ENCODE data around the gene LONP2. TPM values are rescaled to one million over a fixed set of nuclear protein-coding genes. Genes with fewer than 3 reads are reported as not detected.

The LONP2 gene
- total and polyA plus RNA-seq, 9 donors, result 30.0 to 101 (median 75.7) TPM

DNA sequence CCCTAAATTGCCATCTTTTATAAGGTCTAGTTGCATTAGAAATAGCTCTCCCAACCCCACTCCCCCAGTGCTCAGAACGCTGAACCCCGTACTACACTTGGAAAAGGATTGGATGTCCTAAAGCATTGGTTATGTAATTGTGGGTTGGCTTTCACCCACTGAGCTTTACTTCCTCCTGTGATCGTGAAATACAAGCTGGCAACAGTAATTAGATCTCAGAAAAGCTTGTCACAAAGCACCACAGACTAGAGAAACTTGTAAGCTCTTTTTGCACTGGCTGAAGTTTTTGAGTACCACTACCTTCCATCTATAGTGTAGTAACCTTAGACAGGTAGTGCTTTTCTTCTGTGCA, 86.7 kb downstream of the LONP2 start:
- Histone ChIP-seq H3K27ac (no peak overlapping the region), H3K9me3 (no peaks in the 10 kb centered on the region), H3K4me1 (ENCODE audit: insufficient read depth) (no peaks in the 10 kb centered on the region), H3K36me3 (no peaks in the 10 kb centered on the region), H3K27me3 (no peaks in the 10 kb centered on the region), H3K4me3 (no peak overlapping the region)
- intact Hi-C loops (cut with DNase I), result no loop called here
- no peak for DNase-seq
- 37 to 48% (median 44%) methylated on average over 3 of the region's 3 CpGs for whole genome bisulfite sequencing, 3 donors
- TF ChIP-seq CTCF (IDR thresholded peaks at IDR 0.05) (no peak), POLR2A (IDR thresholded peaks at IDR 0.05) (no peak)

GRCh38 chr16:48332978-48333377, 88.9 kb downstream of the LONP2 start:
- no peak overlapping the region for H3K27ac ChIP-seq
- no peaks in the 10 kb centered on the region for H3K27me3 ChIP-seq
- no peaks in the 10 kb centered on the region for H3K9me3 ChIP-seq
- no peak overlapping the region for H3K4me3 ChIP-seq
- DNase-seq, result no peak
- intact Hi-C loops (cut with DNase I), result no loop called here
- TF ChIP-seq CTCF (IDR thresholded peaks at IDR 0.05), result no peak
- no peak for TF ChIP-seq EP300 (IDR thresholded peaks at IDR 0.05)
- TF ChIP-seq POLR2A (IDR thresholded peaks at IDR 0.05), result no peak
- no peaks in the 10 kb centered on the region for H3K36me3 ChIP-seq
- H3K4me1 ChIP-seq (ENCODE audit: insufficient read depth), result peaks cover 2% of the 10 kb centered on the region
- 94 to 98% (median 96%) methylated on average over 5 of the region's 5 CpGs for WGBS, 3 donors

DNA sequence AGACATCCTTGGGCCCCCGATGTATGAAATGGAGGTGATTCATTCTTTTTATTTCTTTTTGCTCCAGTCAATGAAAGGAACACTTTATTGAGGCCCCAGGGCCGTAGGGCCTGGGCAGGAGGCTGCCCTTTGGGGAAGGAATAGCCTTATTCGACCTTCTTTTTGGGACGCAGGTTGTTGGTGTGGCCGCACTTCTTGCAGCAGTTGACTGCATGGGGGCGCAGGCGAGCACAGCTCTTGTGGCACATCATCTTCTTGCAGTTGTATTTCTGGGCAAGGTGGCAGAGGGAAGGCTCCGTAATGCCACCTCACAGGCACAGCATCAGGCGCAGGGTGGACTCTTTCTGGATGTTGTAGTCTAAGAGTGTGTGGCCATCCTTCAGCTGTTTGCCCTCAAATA, 90.2 kb downstream of the LONP2 start:
- 93 to 96% (median 94%) methylated on average over 9 of the region's 9 CpGs for WGBS, 3 donors
- no peak overlapping the region for H3K4me3 ChIP-seq
- intact Hi-C loops (cut with DNase I), result no loop called here
- TF ChIP-seq POLR2A (IDR thresholded peaks at IDR 0.05) (no peak), EP300 (IDR thresholded peaks at IDR 0.05) (no peak), CTCF (IDR thresholded peaks at IDR 0.05) (no peak)
- no peaks in the 10 kb centered on the region for H3K27me3 ChIP-seq
- H3K9me3 ChIP-seq, result no peaks in the 10 kb centered on the region
- H3K4me1 ChIP-seq (ENCODE audit: insufficient read depth), result peaks cover 3% of the 10 kb centered on the region
- DNase-seq, result no peak
- no peaks in the 10 kb centered on the region for H3K36me3 ChIP-seq
- H3K27ac ChIP-seq, result no peak overlapping the region

DNA sequence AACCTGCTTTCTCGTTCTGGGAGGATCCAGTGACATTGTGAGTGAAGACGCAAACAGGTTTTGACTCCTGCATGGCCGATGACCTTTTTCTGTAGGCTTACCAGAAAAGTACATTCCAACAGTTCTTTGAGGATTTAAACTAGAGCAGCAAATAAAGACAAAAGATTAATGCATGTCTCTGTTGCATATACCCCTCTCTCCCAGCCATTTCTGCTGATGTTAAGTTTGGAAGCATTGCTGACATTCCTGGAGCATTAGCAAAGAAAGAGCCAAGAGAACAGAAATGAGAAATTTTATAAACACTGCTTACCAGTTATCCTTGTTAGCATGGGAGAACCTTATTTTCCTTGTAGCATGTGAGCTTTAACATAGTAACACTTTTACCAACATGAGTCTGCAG, 91.9 kb downstream of the LONP2 start:
- Histone ChIP-seq H3K4me1 (ENCODE audit: insufficient read depth) (peaks cover 3% of the 10 kb centered on the region), H3K27ac (no peak overlapping the region), H3K9me3 (no peaks in the 10 kb centered on the region), H3K27me3 (no peaks in the 10 kb centered on the region), H3K36me3 (no peaks in the 10 kb centered on the region), H3K4me3 (no peak overlapping the region)
- intact Hi-C loops (cut with DNase I), result no loop called here
- 57 to 70% (median 58%) methylated on average over 3 of the region's 3 CpGs for WGBS, 3 donors
- TF ChIP-seq EP300 (IDR thresholded peaks at IDR 0.05), result no peak
- no peak for TF ChIP-seq POLR2A (IDR thresholded peaks at IDR 0.05)
- TF ChIP-seq CTCF (IDR thresholded peaks at IDR 0.05), result no peak
- no peak for DNase-seq

GRCh38 chr16:48340054-48340453, 96.0 kb downstream of the LONP2 start:
- intact Hi-C loops (cut with DNase I), result no loop called here
- Histone ChIP-seq H3K36me3 (no peaks in the 10 kb centered on the region), H3K27me3 (no peaks in the 10 kb centered on the region), H3K4me1 (ENCODE audit: insufficient read depth) (peaks cover 3% of the 10 kb centered on the region), H3K27ac (no peak overlapping the region), H3K9me3 (no peaks in the 10 kb centered on the region), H3K4me3 (no peak overlapping the region)
- WGBS, 3 donors, result 85 to 96% (median 94%) methylated on average over 1 of the region's 1 CpG
- no peak for DNase-seq
- TF ChIP-seq POLR2A (IDR thresholded peaks at IDR 0.05) (no peak), EP300 (IDR thresholded peaks at IDR 0.05) (no peak), CTCF (IDR thresholded peaks at IDR 0.05) (no peak)
